ENCODE results near the gene TMEM221. TPM values are rescaled to one million over a fixed set of nuclear protein-coding genes. Genes with fewer than 3 reads are reported as not detected.

Gene TMEM221
- total and polyA plus RNA-seq, 9 of the 15 experiments (the other 6 are each of a cell fraction or from before 2014, with no cell fraction given) = 0.06 to 0.35 TPM; not detected in 7

DNA sequence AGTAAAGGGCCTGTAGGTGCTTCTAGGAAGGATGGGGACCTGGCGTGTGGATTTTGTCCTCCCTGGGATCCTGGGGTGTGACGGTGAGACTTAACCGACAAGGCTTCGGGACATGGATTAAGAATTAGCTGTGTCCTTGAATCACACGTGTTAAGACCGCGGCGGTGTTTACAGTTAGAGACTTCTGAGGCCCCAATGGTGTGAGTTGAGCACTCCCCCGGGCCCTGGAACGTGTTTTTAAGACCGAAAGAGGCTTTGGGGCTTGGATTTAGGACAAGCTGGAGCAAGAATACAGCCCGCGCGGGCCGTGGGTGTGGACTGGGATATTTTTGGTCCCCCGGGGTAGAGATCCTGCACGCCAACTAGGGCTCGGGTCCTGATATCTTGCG lies 20.6 kb upstream of the TMEM221 start (continued):
- TF ChIP-seq, protein P1, sequence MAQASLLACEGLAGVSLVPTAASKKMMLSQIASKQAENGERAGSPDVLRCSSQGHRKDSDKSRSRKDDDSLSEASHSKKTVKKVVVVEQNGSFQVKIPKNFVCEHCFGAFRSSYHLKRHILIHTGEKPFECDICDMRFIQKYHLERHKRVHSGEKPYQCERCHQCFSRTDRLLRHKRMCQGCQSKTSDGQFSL (CRISPR knock-in tag; IDR thresholded peaks at IDR 0.05) = peak; percentile 11; the same call in 1 of the 2 replicates
- TF ChIP-seq, protein P1 (tag; IDR thresholded peaks at IDR 0.05) = no peak
- TF ChIP-seq DMBX1 (CRISPR knock-in tag; IDR thresholded peaks at IDR 0.05; ENCODE audit: borderline replicate concordance) (no peak), ARID2 (IDR thresholded peaks at IDR 0.05) (no peak), GABPB1 (CRISPR knock-in tag; IDR thresholded peaks at IDR 0.05) (peak; percentile 46; the same call in 1 of the 2 replicates), LEF1 (IDR thresholded peaks at IDR 0.05) (peak; percentile 54; the same call in 1 of the 2 replicates), NRF1 (conservative IDR thresholded peaks at IDR 0.05 in 1 of 2, IDR thresholded peaks at IDR 0.05 in 1 of 2) (0 out of 4 replicates have a peak, but pooled peaks of 1 of the 2 experiments have one; percentile 14), CCNT2 (IDR thresholded peaks at IDR 0.05; ENCODE audit: borderline replicate concordance, extremely low read depth, insufficient read length, low read depth, low read length) (no peak), U2AF1 (optimal IDR thresholded peaks at IDR 0.05; ENCODE audit: low read depth, low read length) (no peak)
- TF ChIP-seq, protein P2, sequence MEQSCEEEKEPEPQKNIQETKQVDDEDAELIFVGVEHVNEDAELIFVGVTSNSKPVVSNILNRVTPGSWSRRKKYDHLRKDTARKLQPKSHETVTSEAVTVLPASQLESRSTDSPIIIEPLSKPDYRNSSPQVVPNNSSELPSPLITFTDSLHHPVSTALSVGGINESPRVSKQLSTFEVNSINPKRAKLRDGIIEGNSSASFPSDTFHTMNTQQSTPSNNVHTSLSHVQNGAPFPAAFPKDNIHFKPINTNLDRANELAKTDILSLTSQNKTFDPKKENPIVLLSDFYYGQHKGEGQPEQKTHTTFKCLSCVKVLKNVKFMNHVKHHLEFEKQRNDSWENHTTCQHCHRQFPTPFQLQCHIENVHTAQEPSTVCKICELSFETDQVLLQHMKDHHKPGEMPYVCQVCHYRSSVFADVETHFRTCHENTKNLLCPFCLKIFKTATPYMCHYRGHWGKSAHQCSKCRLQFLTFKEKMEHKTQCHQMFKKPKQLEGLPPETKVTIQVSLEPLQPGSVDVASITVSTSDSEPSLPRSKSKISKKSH (CRISPR knock-in tag; IDR thresholded peaks at IDR 0.05) = no peak
- TF ChIP-seq, protein P3, sequence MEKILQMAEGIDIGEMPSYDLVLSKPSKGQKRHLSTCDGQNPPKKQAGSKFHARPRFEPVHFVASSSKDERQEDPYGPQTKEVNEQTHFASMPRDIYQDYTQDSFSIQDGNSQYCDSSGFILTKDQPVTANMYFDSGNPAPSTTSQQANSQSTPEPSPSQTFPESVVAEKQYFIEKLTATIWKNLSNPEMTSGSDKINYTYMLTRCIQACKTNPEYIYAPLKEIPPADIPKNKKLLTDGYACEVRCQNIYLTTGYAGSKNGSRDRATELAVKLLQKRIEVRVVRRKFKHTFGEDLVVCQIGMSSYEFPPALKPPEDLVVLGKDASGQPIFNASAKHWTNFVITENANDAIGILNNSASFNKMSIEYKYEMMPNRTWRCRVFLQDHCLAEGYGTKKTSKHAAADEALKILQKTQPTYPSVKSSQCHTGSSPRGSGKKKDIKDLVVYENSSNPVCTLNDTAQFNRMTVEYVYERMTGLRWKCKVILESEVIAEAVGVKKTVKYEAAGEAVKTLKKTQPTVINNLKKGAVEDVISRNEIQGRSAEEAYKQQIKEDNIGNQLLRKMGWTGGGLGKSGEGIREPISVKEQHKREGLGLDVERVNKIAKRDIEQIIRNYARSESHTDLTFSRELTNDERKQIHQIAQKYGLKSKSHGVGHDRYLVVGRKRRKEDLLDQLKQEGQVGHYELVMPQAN (IDR thresholded peaks at IDR 0.05; ENCODE audit: borderline replicate concordance) = peak; percentile 96
- TF ChIP-seq, protein P4, sequence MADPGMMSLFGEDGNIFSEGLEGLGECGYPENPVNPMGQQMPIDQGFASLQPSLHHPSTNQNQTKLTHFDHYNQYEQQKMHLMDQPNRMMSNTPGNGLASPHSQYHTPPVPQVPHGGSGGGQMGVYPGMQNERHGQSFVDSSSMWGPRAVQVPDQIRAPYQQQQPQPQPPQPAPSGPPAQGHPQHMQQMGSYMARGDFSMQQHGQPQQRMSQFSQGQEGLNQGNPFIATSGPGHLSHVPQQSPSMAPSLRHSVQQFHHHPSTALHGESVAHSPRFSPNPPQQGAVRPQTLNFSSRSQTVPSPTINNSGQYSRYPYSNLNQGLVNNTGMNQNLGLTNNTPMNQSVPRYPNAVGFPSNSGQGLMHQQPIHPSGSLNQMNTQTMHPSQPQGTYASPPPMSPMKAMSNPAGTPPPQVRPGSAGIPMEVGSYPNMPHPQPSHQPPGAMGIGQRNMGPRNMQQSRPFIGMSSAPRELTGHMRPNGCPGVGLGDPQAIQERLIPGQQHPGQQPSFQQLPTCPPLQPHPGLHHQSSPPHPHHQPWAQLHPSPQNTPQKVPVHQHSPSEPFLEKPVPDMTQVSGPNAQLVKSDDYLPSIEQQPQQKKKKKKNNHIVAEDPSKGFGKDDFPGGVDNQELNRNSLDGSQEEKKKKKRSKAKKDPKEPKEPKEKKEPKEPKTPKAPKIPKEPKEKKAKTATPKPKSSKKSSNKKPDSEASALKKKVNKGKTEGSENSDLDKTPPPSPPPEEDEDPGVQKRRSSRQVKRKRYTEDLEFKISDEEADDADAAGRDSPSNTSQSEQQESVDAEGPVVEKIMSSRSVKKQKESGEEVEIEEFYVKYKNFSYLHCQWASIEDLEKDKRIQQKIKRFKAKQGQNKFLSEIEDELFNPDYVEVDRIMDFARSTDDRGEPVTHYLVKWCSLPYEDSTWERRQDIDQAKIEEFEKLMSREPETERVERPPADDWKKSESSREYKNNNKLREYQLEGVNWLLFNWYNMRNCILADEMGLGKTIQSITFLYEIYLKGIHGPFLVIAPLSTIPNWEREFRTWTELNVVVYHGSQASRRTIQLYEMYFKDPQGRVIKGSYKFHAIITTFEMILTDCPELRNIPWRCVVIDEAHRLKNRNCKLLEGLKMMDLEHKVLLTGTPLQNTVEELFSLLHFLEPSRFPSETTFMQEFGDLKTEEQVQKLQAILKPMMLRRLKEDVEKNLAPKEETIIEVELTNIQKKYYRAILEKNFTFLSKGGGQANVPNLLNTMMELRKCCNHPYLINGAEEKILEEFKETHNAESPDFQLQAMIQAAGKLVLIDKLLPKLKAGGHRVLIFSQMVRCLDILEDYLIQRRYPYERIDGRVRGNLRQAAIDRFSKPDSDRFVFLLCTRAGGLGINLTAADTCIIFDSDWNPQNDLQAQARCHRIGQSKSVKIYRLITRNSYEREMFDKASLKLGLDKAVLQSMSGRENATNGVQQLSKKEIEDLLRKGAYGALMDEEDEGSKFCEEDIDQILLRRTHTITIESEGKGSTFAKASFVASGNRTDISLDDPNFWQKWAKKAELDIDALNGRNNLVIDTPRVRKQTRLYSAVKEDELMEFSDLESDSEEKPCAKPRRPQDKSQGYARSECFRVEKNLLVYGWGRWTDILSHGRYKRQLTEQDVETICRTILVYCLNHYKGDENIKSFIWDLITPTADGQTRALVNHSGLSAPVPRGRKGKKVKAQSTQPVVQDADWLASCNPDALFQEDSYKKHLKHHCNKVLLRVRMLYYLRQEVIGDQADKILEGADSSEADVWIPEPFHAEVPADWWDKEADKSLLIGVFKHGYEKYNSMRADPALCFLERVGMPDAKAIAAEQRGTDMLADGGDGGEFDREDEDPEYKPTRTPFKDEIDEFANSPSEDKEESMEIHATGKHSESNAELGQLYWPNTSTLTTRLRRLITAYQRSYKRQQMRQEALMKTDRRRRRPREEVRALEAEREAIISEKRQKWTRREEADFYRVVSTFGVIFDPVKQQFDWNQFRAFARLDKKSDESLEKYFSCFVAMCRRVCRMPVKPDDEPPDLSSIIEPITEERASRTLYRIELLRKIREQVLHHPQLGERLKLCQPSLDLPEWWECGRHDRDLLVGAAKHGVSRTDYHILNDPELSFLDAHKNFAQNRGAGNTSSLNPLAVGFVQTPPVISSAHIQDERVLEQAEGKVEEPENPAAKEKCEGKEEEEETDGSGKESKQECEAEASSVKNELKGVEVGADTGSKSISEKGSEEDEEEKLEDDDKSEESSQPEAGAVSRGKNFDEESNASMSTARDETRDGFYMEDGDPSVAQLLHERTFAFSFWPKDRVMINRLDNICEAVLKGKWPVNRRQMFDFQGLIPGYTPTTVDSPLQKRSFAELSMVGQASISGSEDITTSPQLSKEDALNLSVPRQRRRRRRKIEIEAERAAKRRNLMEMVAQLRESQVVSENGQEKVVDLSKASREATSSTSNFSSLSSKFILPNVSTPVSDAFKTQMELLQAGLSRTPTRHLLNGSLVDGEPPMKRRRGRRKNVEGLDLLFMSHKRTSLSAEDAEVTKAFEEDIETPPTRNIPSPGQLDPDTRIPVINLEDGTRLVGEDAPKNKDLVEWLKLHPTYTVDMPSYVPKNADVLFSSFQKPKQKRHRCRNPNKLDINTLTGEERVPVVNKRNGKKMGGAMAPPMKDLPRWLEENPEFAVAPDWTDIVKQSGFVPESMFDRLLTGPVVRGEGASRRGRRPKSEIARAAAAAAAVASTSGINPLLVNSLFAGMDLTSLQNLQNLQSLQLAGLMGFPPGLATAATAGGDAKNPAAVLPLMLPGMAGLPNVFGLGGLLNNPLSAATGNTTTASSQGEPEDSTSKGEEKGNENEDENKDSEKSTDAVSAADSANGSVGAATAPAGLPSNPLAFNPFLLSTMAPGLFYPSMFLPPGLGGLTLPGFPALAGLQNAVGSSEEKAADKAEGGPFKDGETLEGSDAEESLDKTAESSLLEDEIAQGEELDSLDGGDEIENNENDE (IDR thresholded peaks at IDR 0.05; ENCODE audit: low read depth, low read length) = no peak

All from K562 (cell line).